Fibroblast of peridontal ligament (primary cell): ENCODE measurements around the gene ERFE.
"Not testable (repeated sequence)": the region's sequence is repeated elsewhere in the genome, so short reads cannot be mapped to it uniquely, and the experiment has no call there.

ENCODE experiments used
- DNase-seq: peaks from one replicate; pipeline ENCODE4 v3.0.0-alpha.2; 2010; ENCODE audit errors: extremely low read depth

ERFE gene

GRCh38 chr2:238158509-238159070, at the start of gene ERFE:
Gene ERFE (plus strand): TSS chr2:238158970. CDS start chr2:238159008, 38 bp downstream.
- DNase-seq, result no peak

GRCh38 chr2:238113611-238114010, 45.2 kb upstream of the ERFE start:
- DNase-seq, result no peak

- DNase-seq, result no peak
Measured at GRCh38 chr2:238114331-238114841, 44.4 kb upstream of the ERFE start.

- DNase-seq, result no peak
Measured at GRCh38 chr2:238114851-238115660, 43.7 kb upstream of the ERFE start.

- DNase-seq, result not testable (repeated sequence)
Measured at GRCh38 chr2:238115709-238116108, 43.1 kb upstream of the ERFE start.

- no peak for DNase-seq
Measured at GRCh38 chr2:238116298-238117198, 42.2 kb upstream of the ERFE start.

- DNase-seq, result peak; percentile 11
Measured at GRCh38 chr2:238117199-238118154, 41.3 kb upstream of the ERFE start.

GRCh38 chr2:238119756-238120462, 38.9 kb upstream of the ERFE start:
- DNase-seq, result no peak

GRCh38 chr2:238120463-238121298, 38.1 kb upstream of the ERFE start:
- no peak for DNase-seq

- DNase-seq, result no peak
Measured at GRCh38 chr2:238121511-238122286, 37.1 kb upstream of the ERFE start.

- DNase-seq, result no peak
Measured at GRCh38 chr2:238122287-238123217, 36.2 kb upstream of the ERFE start.

GRCh38 chr2:238123218-238123971, 35.4 kb upstream of the ERFE start:
- no peak for DNase-seq

GRCh38 chr2:238123991-238124470, 34.7 kb upstream of the ERFE start:
- no peak for DNase-seq

GRCh38 chr2:238124488-238125126, 34.2 kb upstream of the ERFE start:
- no peak for DNase-seq

- no peak for DNase-seq
Measured at GRCh38 chr2:238125127-238125885, 33.5 kb upstream of the ERFE start.
